ENCODE results near the gene TEX54. TPM values are rescaled to one million over a fixed set of nuclear protein-coding genes. Genes with fewer than 3 reads are reported as not detected.

Gene TEX54
- total and polyA plus RNA-seq, 2 of the 4 experiments (the other 2 are of a cell fraction): not detected

- TF ChIP-seq ELK1 (IDR thresholded peaks at IDR 0.05; ENCODE audit: borderline replicate concordance, low read depth, low read length): no peak
- no peak for TF ChIP-seq NFE2L2 (IDR thresholded peaks at IDR 0.05; ENCODE audit: low read depth, low read length)
- TF ChIP-seq POLR2A (IDR thresholded peaks at IDR 0.05; ENCODE audit: low read depth, low read length): peak; percentile 100
These were observed 27.4 kb downstream of the TEX54 start, which contains the start of gene NXF1 (continued) for GRCh38 chr11:62805076-62805892.
